Activated CD4-positive, alpha-beta memory T cell treated with anti-CD3 and anti-CD28 coated beads for 36 hours (primary cell): ENCODE data around the gene FAM149B1. TPM values are rescaled to one million over a fixed set of nuclear protein-coding genes. Genes with fewer than 3 reads are reported as not detected.

Experiments
- CTCF ChIA-PET: fragments of 350-600 bp; sonication (Branson Sonifier 250); formaldehyde crosslinking; loops from one replicate; lab custom pipeline; 2021; ENCODE audit warnings: antibody characterized with exemption, inconsistent platforms; lab: Charles Lee
- POLR2A ChIA-PET: fragments of 350-600 bp; sonication (Branson Sonifier 250); formaldehyde crosslinking; loops from one replicate; lab custom pipeline; 2021; ENCODE audit warnings: antibody characterized with exemption; lab: Charles Lee
- DNase-seq: peaks from one replicate; pipeline ENCODE4 v3.0.0-alpha.2; 2020
- H3K27ac Mint-ChIP-seq: one replicate; pipeline ENCODE4 v1.8.0; 2021; ENCODE audit warnings: mixed read lengths
- H3K27me3 Mint-ChIP-seq: one replicate; pipeline ENCODE4 v1.8.0; 2021; ENCODE audit warnings: mixed read lengths
- H3K36me3 Mint-ChIP-seq: one replicate; pipeline ENCODE4 v1.8.0; 2021; ENCODE audit warnings: mixed read lengths
- H3K4me1 Mint-ChIP-seq: one replicate; pipeline ENCODE4 v1.8.0; 2021; ENCODE audit warnings: low read depth, mixed read lengths
- H3K4me3 Mint-ChIP-seq: one replicate; pipeline ENCODE4 v1.8.0; 2021; ENCODE audit warnings: mild to moderate bottlenecking, mixed read lengths
- H3K9me3 Mint-ChIP-seq: one replicate; pipeline ENCODE4 v1.8.0; 2021; ENCODE audit warnings: mixed read lengths
- intact Hi-C: fragments of 100-400 bp; cut with micrococcal nuclease; formaldehyde crosslinking; loops from one replicate; pipeline ENCODE4 v1.15.1; 2023
- total RNA-seq, 2 experiments: library from RNA; stranded (reverse); gene quantifications; one replicate each; pipeline ENCODE4 v1.2.3, GENCODE V29; 2021

The FAM149B1 gene
- total RNA-seq, 2 experiments from 2014 or later, result 12.8 to 14.6 TPM

GRCh38 chr10:73174148-73174925 is 6.4 kb downstream of the FAM149B1 start:
- ChIA-PET POLR2A (no interaction called here), CTCF (no interaction called here)
- Mint-ChIP-seq H3K27me3 (no peaks in the 10 kb centered on the region), H3K9me3 (no peaks in the 10 kb centered on the region), H3K27ac (no peak overlapping the region), H3K4me1 (no peaks in the 10 kb centered on the region), H3K36me3 (no peaks in the 10 kb centered on the region), H3K4me3 (no peak overlapping the region)
- intact Hi-C loops, result no loop called here
- DNase-seq, result no peak

GRCh38 chr10:73182568-73182967 is 14.6 kb downstream of the FAM149B1 start:
- no peaks in the 10 kb centered on the region for H3K9me3 Mint-ChIP-seq
- CTCF ChIA-PET, result no interaction called here
- intact Hi-C loops, result no loop called here
- H3K4me1 Mint-ChIP-seq, result no peaks in the 10 kb centered on the region
- DNase-seq, result no peak
- H3K4me3 Mint-ChIP-seq, result no peak overlapping the region
- no peaks in the 10 kb centered on the region for H3K27me3 Mint-ChIP-seq
- H3K36me3 Mint-ChIP-seq, result peaks cover 20% of the 10 kb centered on the region
- no peak overlapping the region for H3K27ac Mint-ChIP-seq
- POLR2A ChIA-PET, result no interaction called here

GRCh38 chr10:73183667-73184281 is 15.9 kb downstream of the FAM149B1 start:
- intact Hi-C loops, result no loop called here
- ChIA-PET CTCF (interaction anchor here (1.0 kb wide), 1 partner anchor 25 kb away, joined by 3 read pairs; no protein-coding TSS in a partner anchor), POLR2A (no interaction called here)
- DNase-seq, result no peak
- Mint-ChIP-seq H3K27me3 (no peaks in the 10 kb centered on the region), H3K4me1 (no peaks in the 10 kb centered on the region), H3K4me3 (no peak overlapping the region), H3K27ac (no peak overlapping the region), H3K9me3 (no peaks in the 10 kb centered on the region), H3K36me3 (peaks cover 20% of the 10 kb centered on the region)

GRCh38 chr10:73186266-73186665 is 18.3 kb downstream of the FAM149B1 start:
- Mint-ChIP-seq H3K36me3 (peaks cover 14% of the 10 kb centered on the region), H3K4me3 (no peak overlapping the region), H3K4me1 (no peaks in the 10 kb centered on the region), H3K27me3 (no peaks in the 10 kb centered on the region), H3K9me3 (no peaks in the 10 kb centered on the region), H3K27ac (no peak overlapping the region)
- CTCF ChIA-PET, result no interaction called here
- intact Hi-C loops, result no loop called here
- DNase-seq, result no peak
- POLR2A ChIA-PET, result no interaction called here

GRCh38 chr10:73190188-73190587 is 22.3 kb downstream of the FAM149B1 start:
- no peak overlapping the region for H3K27ac Mint-ChIP-seq
- CTCF ChIA-PET, result interaction anchor here (0.7 kb wide), 1 partner anchor 33 kb away, joined by 3 read pairs; no protein-coding TSS in a partner anchor
- H3K36me3 Mint-ChIP-seq, result no peaks in the 10 kb centered on the region
- no peak overlapping the region for H3K4me3 Mint-ChIP-seq
- H3K4me1 Mint-ChIP-seq, result no peaks in the 10 kb centered on the region
- H3K27me3 Mint-ChIP-seq, result no peaks in the 10 kb centered on the region
- H3K9me3 Mint-ChIP-seq, result no peaks in the 10 kb centered on the region
- intact Hi-C loops, result no loop called here
- POLR2A ChIA-PET, result no interaction called here
- DNase-seq, result no peak

GRCh38 chr10:73205081-73205480 is 37.2 kb downstream of the FAM149B1 start:
- no peak overlapping the region for H3K4me3 Mint-ChIP-seq
- H3K4me1 Mint-ChIP-seq, result no peaks in the 10 kb centered on the region
- H3K36me3 Mint-ChIP-seq, result peaks cover 8% of the 10 kb centered on the region
- peaks cover 5% of the 10 kb centered on the region for H3K9me3 Mint-ChIP-seq
- no peak overlapping the region for H3K27ac Mint-ChIP-seq
- H3K27me3 Mint-ChIP-seq, result no peaks in the 10 kb centered on the region
- POLR2A ChIA-PET, result no interaction called here
- DNase-seq, result no peak
- intact Hi-C loops, result no loop called here
- CTCF ChIA-PET, result no interaction called here

- Mint-ChIP-seq H3K27ac (no peak overlapping the region), H3K36me3 (peaks cover 9% of the 10 kb centered on the region)
- CTCF ChIA-PET, result no interaction called here
These were observed 38.0 kb downstream of the FAM149B1 start for GRCh38 chr10:73205890-73206289.

GRCh38 chr10:73206385-73206784 is 38.5 kb downstream of the FAM149B1 start:
- intact Hi-C loops, result no loop called here
- no peak for DNase-seq
- CTCF ChIA-PET, result no interaction called here
- H3K27me3 Mint-ChIP-seq, result no peaks in the 10 kb centered on the region
- POLR2A ChIA-PET, result no interaction called here
- peaks cover 5% of the 10 kb centered on the region for H3K9me3 Mint-ChIP-seq
- H3K36me3 Mint-ChIP-seq, result peaks cover 10% of the 10 kb centered on the region
- H3K27ac Mint-ChIP-seq, result no peak overlapping the region
- H3K4me3 Mint-ChIP-seq, result no peak overlapping the region
- H3K4me1 Mint-ChIP-seq, result no peaks in the 10 kb centered on the region

More at GRCh38 chr10:73205890-73206289, 38.0 kb downstream of the FAM149B1 start:
- POLR2A ChIA-PET, result no interaction called here
- intact Hi-C loops, result no loop called here
- no peaks in the 10 kb centered on the region for H3K4me1 Mint-ChIP-seq
- H3K4me3 Mint-ChIP-seq, result no peak overlapping the region
- peaks cover 5% of the 10 kb centered on the region for H3K9me3 Mint-ChIP-seq
- no peaks in the 10 kb centered on the region for H3K27me3 Mint-ChIP-seq
- no peak for DNase-seq

GRCh38 chr10:73207883-73208282 is 40.0 kb downstream of the FAM149B1 start:
- no peak overlapping the region for H3K4me3 Mint-ChIP-seq
- intact Hi-C loops, result no loop called here
- DNase-seq, result no peak
- no peaks in the 10 kb centered on the region for H3K27me3 Mint-ChIP-seq
- no peak overlapping the region for H3K27ac Mint-ChIP-seq
- no peaks in the 10 kb centered on the region for H3K4me1 Mint-ChIP-seq
- H3K9me3 Mint-ChIP-seq, result peaks cover 5% of the 10 kb centered on the region
- POLR2A ChIA-PET, result no interaction called here
- H3K36me3 Mint-ChIP-seq, result peaks cover 10% of the 10 kb centered on the region
- CTCF ChIA-PET, result interaction anchor here (0.7 kb wide), 1 partner anchor 113 kb away, joined by 3 read pairs; no protein-coding TSS in a partner anchor

GRCh38 chr10:73209705-73210104 is 41.8 kb downstream of the FAM149B1 start:
- H3K4me3 Mint-ChIP-seq, result no peak overlapping the region
- peaks cover 25% of the 10 kb centered on the region for H3K36me3 Mint-ChIP-seq
- intact Hi-C loops, result no loop called here
- ChIA-PET CTCF (no interaction called here), POLR2A (no interaction called here)
- H3K27me3 Mint-ChIP-seq, result no peaks in the 10 kb centered on the region
- no peak overlapping the region for H3K27ac Mint-ChIP-seq
- peaks cover 5% of the 10 kb centered on the region for H3K9me3 Mint-ChIP-seq
- DNase-seq, result no peak
- no peaks in the 10 kb centered on the region for H3K4me1 Mint-ChIP-seq

- no peaks in the 10 kb centered on the region for H3K27me3 Mint-ChIP-seq
- no peaks in the 10 kb centered on the region for H3K4me1 Mint-ChIP-seq
- H3K36me3 Mint-ChIP-seq, result peaks cover 25% of the 10 kb centered on the region
- H3K4me3 Mint-ChIP-seq, result no peak overlapping the region
- H3K27ac Mint-ChIP-seq, result no peak overlapping the region
- ChIA-PET CTCF (no interaction called here), POLR2A (no interaction called here)
- intact Hi-C loops, result no loop called here
- peaks cover 5% of the 10 kb centered on the region for H3K9me3 Mint-ChIP-seq
- DNase-seq, result no peak
These were observed 42.6 kb downstream of the FAM149B1 start for GRCh38 chr10:73210395-73211105.

GRCh38 chr10:73211106-73211811 is 43.3 kb downstream of the FAM149B1 start:
- H3K9me3 Mint-ChIP-seq, result no peaks in the 10 kb centered on the region
- POLR2A ChIA-PET, result no interaction called here

More at GRCh38 chr10:73211106-73211811, 43.3 kb downstream of the FAM149B1 start:
- Mint-ChIP-seq H3K4me1 (no peaks in the 10 kb centered on the region), H3K4me3 (no peak overlapping the region), H3K27me3 (no peaks in the 10 kb centered on the region), H3K27ac (no peak overlapping the region), H3K36me3 (peaks cover 23% of the 10 kb centered on the region)
- DNase-seq, result no peak
- intact Hi-C loops, result no loop called here
- CTCF ChIA-PET, result no interaction called here
